ENCODE results near the gene ANOS1. TPM values are rescaled to one million over a fixed set of nuclear protein-coding genes. Genes with fewer than 3 reads are reported as not detected.

The ANOS1 gene
- total and polyA plus RNA-seq, 2 of the 8 experiments (the other 6 are each of a cell fraction or from before 2014, with no cell fraction given): 34.4 to 59.0 TPM

GRCh38 chrX:8663325-8663724 lies 68.6 kb downstream of the ANOS1 start:
- no peak overlapping the region for H2BK12ac ChIP-seq (ENCODE audit: low read depth, low read length)
- H3K23ac ChIP-seq (ENCODE audit: insufficient read length): no peak overlapping the region
- H3K4me3 ChIP-seq (ENCODE audit: extremely low read depth in 1 of 4, insufficient read depth in 2 of 4, low read depth in 3 of 4, low read length in 4 of 4): no peak overlapping the region
- no peaks in the 10 kb centered on the region for H4K20me1 ChIP-seq (replicated peaks in 1 of 2; ENCODE audit: control insufficient read depth in 1 of 2, insufficient read depth in 2 of 2, low read length in 2 of 2)
- H3K14ac ChIP-seq (ENCODE audit: insufficient read length): no peak overlapping the region
- no peaks in the 10 kb centered on the region for H3K23me2 ChIP-seq (ENCODE audit: low read depth, low read length)
- no peak overlapping the region for H3K18ac ChIP-seq (ENCODE audit: extremely low read depth, low read length)
- no peak overlapping the region for H3K9ac ChIP-seq (replicated peaks in 1 of 4; ENCODE audit: extremely low read depth in 1 of 4, low read depth in 3 of 4, low read length in 3 of 4)
- H3K79me2 ChIP-seq (ENCODE audit: control insufficient read depth in 1 of 2, insufficient read depth in 2 of 2, low read length in 2 of 2): peaks cover 0 to 43% of the 10 kb centered on the region in 2 experiments; a peak in 2 of 4 replicates
- DNase-seq (ENCODE audit: low read depth in 1 of 2, low spot score in 2 of 2): no peak
- H3K4me2 ChIP-seq (ENCODE audit: insufficient read depth in 1 of 2, low read depth in 2 of 2, low read length in 2 of 2): no peak overlapping the region
- TF ChIP-seq KDM4A (IDR thresholded peaks at IDR 0.05; ENCODE audit: low read depth, low read length, severe bottlenecking): no peak
- no peak for TF ChIP-seq SP1 (IDR thresholded peaks at IDR 0.05; ENCODE audit: low read depth, low read length)
- no peak for TF ChIP-seq E2F6 (IDR thresholded peaks at IDR 0.05)
- TF ChIP-seq ASH2L (IDR thresholded peaks at IDR 0.05; ENCODE audit: low read length): no peak
- no peak overlapping the region for H2BK15ac ChIP-seq (ENCODE audit: low read length)
- no peaks in the 10 kb centered on the region; a peak in 1 of 7 replicates for H3K4me1 ChIP-seq (replicated peaks in 1 of 4; ENCODE audit: control insufficient read depth in 3 of 4, insufficient read depth in 4 of 4, low read length in 3 of 4)
- H3K4ac ChIP-seq (replicated peaks; ENCODE audit: insufficient read length, low read depth, low read length): no peak overlapping the region
- ChIA-PET POLR2A (ENCODE audit: partially characterized antibody) (interaction anchor here (0.8 kb wide), 1 partner anchor 9 kb away, joined by 3 read pairs; no protein-coding TSS in a partner anchor), CTCF (ENCODE audit: partially characterized antibody) (no interaction called here)
- H3K36me3 ChIP-seq (ENCODE audit: control insufficient read depth in 2 of 4, insufficient read depth in 4 of 4, low read length in 3 of 4): no peaks in the 10 kb centered on the region; a peak in 1 of 8 replicates
- no peak overlapping the region for H2BK20ac ChIP-seq (ENCODE audit: low read length)
- FAIRE-seq: no peak
- H4K91ac ChIP-seq (replicated peaks; ENCODE audit: insufficient read length, low read length): no peak overlapping the region
- H3K9me3 ChIP-seq (ENCODE audit: insufficient read depth in 2 of 2, low read depth in 1 of 2, low read length in 1 of 2): no peaks in the 10 kb centered on the region
- no peaks in the 10 kb centered on the region for H3K27me3 ChIP-seq (replicated peaks in 1 of 4; ENCODE audit: control insufficient read depth in 3 of 4, extremely low read depth in 1 of 4, insufficient read depth in 3 of 4, low read length in 3 of 4)
- 92% methylated on average over 1 of the region's 1 CpG; no CpG with 5 or more reads in 1 of the 2 experiments for WGBS, 2 experiments (ENCODE audit: extremely low coverage in 1 of 2, insufficient coverage in 1 of 2, insufficient read length in 1 of 2, insufficient replicate concordance in 2 of 2, low coverage in 1 of 2, low lambda C conversion rate in 2 of 2, missing lambda C conversion rate in 1 of 2)
- H4K5ac ChIP-seq (ENCODE audit: insufficient read length, low read depth, low read length): no peak overlapping the region
- H3K27ac ChIP-seq (ENCODE audit: low read depth, low read length): no peak overlapping the region
- no peak overlapping the region for H2BK5ac ChIP-seq (ENCODE audit: low read depth, low read length)
- no peak overlapping the region for H2AK5ac ChIP-seq (ENCODE audit: low read depth, low read length)
- H2BK120ac ChIP-seq (replicated peaks; ENCODE audit: low read depth, low read length): no peak overlapping the region
- H3K79me1 ChIP-seq (ENCODE audit: low read depth, low read length): no peaks in the 10 kb centered on the region; the same call in 1 of the 2 replicates
- H3K56ac ChIP-seq (replicated peaks; ENCODE audit: insufficient read length, low read depth, low read length): no peak overlapping the region
- H2AFZ ChIP-seq (ENCODE audit: low read length): no peak overlapping the region
- no peak overlapping the region for H4K8ac ChIP-seq (ENCODE audit: extremely low read depth, insufficient read depth, low read length)
